HG03469 (cell line): ENCODE measurements around the gene RGS7.
"Not testable (repeated sequence)": the region's sequence is repeated elsewhere in the genome, so short reads cannot be mapped to it uniquely, and the experiment has no call there.

Source experiments
- ATAC-seq: cut with Tn5 transposase; IDR thresholded peaks from one replicate; pipeline ENCODE4 v1.9.1; 2021; ENCODE audit warnings: mild to moderate bottlenecking, moderate library complexity, moderate number of reproducible peaks; ENCODE audit not compliant: unreplicated experiment

RGS7 gene

DNA sequence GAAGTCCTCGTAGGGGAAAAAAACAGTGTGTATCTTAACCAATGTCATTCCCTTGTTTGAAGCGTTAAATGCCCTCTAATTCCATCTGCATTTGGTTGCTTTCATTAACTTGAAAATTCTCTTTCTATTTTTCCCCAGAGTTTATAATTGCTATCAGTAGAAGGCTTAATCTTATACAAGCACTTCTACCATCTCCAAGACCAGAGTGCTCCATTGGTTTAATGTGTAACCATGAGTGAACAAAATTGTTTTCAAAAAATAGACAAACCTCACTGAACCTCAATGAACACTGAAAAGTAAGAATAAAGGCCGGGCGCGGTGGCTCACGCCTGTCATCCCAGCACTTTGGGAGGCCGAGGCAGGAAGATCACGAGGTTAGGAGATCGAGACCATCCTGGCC, 141.3 kb downstream of the RGS7 start:
- no peak for ATAC-seq

GRCh38 chr1:241215203-241215602, 141.8 kb downstream of the RGS7 start:
- no peak for ATAC-seq

DNA sequence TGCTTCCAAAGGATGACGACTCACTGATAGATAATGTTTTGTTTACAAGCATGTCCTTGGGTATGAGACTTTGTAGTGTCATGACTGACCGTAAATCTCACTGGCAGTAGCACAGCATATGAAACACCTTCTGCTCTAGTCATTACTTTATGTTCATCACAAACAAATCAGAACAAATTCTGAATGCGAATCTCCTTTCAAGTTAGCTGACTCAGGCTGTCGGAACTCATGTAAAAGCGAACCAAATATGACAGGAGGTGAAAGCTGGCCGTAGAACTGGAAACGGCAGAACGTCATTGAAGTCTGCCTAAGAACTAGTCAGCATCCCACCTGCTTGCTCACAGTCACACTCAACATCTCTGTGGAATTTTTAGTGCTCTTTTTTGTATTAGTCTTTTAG, 143.9 kb downstream of the RGS7 start:
- no peak for ATAC-seq

DNA sequence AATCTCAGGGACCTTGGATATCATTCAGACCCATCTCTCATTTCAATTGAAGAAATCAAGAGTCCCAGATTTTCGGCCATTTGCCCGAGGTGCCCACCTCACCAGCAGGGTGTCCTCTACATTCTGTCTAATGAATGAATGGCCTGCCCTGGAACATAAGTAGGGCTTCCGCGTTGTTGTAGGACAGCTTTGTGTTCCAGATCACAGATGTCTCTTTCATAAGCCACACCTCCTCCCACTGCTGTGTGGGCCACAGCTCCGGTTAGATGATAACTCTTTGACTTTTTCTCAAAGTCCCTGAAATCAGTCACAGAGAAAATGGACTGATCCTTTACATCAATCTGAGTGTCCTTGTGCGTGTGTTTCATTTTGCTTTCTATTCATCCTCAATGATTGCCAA, 144.4 kb downstream of the RGS7 start:
- ATAC-seq, result no peak

DNA sequence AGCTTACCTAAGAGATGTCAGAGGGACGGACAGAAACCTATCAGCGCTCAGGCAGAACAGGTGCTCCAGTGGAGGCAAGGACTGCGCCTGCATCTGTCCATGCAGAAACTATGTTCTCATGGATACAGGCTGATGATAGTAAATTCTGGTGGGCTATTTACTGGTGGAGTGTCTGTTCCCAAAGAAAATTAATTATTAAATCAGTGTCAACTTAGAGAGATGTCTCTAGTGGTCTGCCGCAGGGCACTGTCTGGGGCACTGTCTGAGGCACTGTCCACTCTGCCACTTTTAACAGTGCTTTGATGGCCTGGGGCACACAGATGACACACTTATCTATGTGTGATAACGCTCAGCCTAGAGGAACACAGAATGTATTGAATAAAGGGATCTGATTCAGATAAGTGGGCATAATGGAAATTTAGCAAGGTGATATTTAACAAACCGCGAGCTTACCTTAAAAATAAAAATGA, 148.1 kb downstream of the RGS7 start:
- no peak for ATAC-seq

DNA sequence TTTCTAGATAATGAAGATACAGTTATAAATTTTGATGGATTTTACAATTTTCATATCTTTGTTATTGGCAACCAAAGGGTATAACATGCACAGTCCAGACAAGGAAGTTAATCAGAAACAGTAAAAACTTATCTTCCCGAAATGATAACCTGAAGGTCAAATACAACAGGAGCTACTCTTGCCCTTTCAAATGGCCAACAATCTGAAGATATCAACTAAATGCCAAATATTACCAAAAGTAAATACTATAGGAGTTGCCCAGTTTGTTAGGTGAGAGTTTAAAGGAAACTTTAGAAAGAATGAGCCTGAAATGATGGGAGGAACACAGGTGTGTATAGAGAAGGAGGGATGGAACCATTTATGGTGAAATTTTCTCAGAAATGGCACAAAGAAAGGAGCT, 153.2 kb downstream of the RGS7 start:
- no peak for ATAC-seq

DNA sequence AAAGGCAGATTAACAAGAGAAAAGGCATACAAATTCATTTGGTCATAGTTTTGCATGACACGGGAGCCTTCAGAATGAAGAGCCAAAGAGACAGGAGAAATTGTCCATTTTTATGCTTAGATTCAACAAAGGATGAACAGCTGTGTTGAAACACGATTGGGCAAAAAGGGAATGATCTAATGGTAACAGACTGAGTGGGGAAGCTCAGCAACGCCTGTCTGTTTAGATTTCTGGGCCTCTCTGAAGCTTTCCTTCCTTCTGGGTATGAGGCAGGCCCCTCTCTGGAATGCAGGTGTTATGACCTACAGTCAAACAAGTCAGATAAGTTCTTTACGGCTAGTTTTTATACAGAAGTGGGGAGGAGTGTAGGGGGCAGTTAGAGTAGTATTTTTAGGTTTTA, 154.6 kb downstream of the RGS7 start:
- no peak for ATAC-seq

- ATAC-seq, result no peak
Observed at GRCh38 chr1:241186716-241187115, 170.3 kb downstream of the RGS7 start.

- no peak for ATAC-seq
Observed at GRCh38 chr1:241181971-241182370, 175.0 kb downstream of the RGS7 start.

- no peak for ATAC-seq
Observed at GRCh38 chr1:241181471-241181870, 175.5 kb downstream of the RGS7 start.

DNA sequence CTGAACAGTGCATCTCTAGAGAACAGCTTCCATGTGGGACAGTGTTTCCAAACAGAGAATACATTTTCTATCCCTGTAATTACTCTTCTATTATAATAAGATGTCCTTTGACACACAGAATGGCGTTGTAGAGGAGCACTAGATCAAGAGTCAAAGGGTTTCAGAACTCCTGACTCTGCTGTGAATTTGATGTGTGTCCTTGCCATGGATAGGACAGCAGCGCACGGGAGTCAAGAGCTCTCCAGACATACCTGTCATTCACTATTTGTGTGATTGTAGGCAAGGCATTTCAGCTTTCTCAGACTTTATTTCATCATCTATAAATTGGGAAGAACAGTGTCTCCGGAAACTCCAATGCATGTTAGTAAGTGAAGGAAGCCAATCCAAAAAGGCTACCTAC, 176.4 kb downstream of the RGS7 start:
- no peak for ATAC-seq

DNA sequence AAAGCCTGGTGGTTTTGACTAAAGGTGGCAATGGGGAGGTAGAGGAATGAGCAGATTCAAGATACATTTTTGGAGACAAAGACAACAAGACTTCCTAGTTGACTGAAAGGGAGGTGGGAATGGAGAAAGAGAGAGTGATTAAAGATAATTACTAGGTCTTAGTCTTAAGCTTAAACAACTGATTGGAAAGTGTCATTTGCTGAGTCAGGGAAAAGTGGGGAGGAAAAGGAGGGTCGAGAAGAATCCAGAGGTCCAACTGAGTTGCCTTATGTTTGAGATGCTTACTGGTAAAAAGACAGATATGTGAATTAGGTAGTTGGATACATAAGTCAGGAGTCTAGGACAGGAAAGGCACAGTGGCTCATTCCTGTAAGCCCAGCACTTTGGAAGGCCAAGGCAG, 179.3 kb downstream of the RGS7 start:
- no peak for ATAC-seq

DNA sequence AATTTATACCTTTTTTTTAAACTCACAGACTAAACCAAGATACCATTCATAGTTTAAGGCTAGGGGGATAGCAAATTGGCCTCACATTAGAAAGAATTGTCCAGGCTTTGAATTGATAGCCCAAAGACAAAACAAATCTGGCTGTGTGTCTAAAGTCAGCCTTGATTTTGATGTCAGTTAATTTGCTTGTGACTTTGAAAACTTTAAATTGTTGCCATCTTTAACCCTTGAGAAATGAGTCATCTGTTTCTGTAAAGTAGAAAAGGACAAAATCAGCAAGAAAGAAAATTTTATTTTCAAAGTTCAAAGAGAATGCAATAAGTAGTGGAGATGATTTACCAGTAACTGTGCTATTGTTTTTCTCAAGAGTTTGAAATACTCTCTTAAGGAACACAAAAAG, 184.5 kb downstream of the RGS7 start:
- ATAC-seq, result no peak

DNA sequence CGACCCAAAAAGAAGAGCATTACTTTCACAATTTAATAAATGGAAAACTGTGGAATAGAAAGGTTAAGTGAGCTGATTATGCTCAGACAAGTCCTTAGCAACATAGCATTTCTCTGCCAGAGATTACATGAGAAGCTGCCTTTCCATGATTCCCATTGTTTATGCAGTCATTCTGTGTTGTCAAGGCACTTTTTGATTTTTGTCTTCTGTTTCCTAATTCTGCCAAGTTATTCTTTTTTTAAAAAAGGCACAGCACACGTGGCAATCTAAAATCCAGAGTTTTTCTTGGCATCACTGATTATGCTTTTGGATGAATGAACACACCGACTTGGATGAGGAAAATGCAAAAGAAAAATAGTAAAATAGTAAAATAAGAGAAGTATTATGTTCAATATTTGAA, 185.0 kb downstream of the RGS7 start:
- ATAC-seq, result no peak

- no peak for ATAC-seq
Observed at GRCh38 chr1:241167121-241167630, 189.8 kb downstream of the RGS7 start.

DNA sequence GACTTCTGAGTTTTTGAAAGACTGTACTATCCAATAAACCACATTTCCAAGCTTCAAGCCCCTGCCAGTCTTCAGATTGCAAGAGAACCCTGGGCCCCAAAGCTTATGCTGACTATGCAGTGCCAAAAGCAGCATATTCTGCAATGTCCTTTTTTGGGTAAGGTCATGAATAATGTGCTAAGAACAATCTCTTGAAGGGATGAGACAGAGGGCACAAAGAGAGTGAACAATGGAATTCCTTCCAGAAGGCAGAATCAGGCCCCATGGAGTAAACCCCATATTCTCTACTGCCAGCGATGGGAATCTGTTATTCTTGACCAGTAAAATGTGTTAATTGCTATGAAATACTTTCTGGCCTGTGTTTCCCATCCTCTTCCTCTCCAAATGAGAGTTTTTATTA, 190.4 kb downstream of the RGS7 start:
- ATAC-seq, result no peak

GRCh38 chr1:241165256-241165655, 191.7 kb downstream of the RGS7 start:
- ATAC-seq, result not testable (repeated sequence)

GRCh38 chr1:241163363-241163762, 193.6 kb downstream of the RGS7 start:
- no peak for ATAC-seq

- no peak for ATAC-seq
Observed at GRCh38 chr1:241161188-241161689, 195.8 kb downstream of the RGS7 start.

- no peak for ATAC-seq
Observed at GRCh38 chr1:241157435-241157834, 199.6 kb downstream of the RGS7 start.

- no peak for ATAC-seq
Observed at GRCh38 chr1:241156231-241156965, 200.6 kb downstream of the RGS7 start.

- no peak for ATAC-seq
Observed at GRCh38 chr1:241145881-241146280, 211.1 kb downstream of the RGS7 start.
